Measurements from ENCODE around the gene SERF2. TPM values are rescaled to one million over a fixed set of nuclear protein-coding genes. Genes with fewer than 3 reads are reported as not detected.

Gene SERF2
- total and polyA plus RNA-seq, 2 of the 13 experiments (the other 11 are each of a cell fraction or from before 2014, with no cell fraction given), result 811 to 1,257 TPM

- TF ChIP-seq, protein P1, sequence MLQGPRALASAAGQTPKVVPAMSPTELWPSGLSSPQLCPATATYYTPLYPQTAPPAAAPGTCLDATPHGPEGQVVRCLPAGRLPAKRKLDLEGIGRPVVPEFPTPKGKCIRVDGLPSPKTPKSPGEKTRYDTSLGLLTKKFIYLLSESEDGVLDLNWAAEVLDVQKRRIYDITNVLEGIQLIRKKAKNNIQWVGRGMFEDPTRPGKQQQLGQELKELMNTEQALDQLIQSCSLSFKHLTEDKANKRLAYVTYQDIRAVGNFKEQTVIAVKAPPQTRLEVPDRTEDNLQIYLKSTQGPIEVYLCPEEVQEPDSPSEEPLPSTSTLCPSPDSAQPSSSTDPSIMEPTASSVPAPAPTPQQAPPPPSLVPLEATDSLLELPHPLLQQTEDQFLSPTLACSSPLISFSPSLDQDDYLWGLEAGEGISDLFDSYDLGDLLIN (CRISPR knock-in tag; IDR thresholded peaks at IDR 0.05; ENCODE audit: borderline replicate concordance), result peak; percentile 87
- TF ChIP-seq ZNF33A (CRISPR knock-in tag; IDR thresholded peaks at IDR 0.05; ENCODE audit: borderline replicate concordance) (no peak), ZNF136 (CRISPR knock-in tag; IDR thresholded peaks at IDR 0.05; ENCODE audit: low read depth) (no peak), DNMT1 (CRISPR knock-in tag; IDR thresholded peaks at IDR 0.05) (no peak), ZBTB38 (CRISPR knock-in tag; IDR thresholded peaks at IDR 0.05) (peak; percentile 53; the same call in 1 of the 2 replicates), KMT2A (CRISPR knock-in tag; IDR thresholded peaks at IDR 0.05) (peak; percentile 93), ZNF451 (CRISPR knock-in tag; IDR thresholded peaks at IDR 0.05) (no peak), SRSF9 (IDR thresholded peaks at IDR 0.05; ENCODE audit: borderline replicate concordance, insufficient read depth, low read depth, low read length, poor library complexity, severe bottlenecking) (no peak), LBX2 (CRISPR knock-in tag; IDR thresholded peaks at IDR 0.05; ENCODE audit: borderline replicate concordance) (no peak), EP300 (IDR thresholded peaks at IDR 0.05; ENCODE audit: low read depth in 2 of 2, low read length in 2 of 2) (no peak), EP300 (CRISPR knock-in tag; IDR thresholded peaks at IDR 0.05; ENCODE audit: borderline replicate concordance) (no peak), ATF1 (CRISPR knock-in tag; IDR thresholded peaks at IDR 0.05) (peak; percentile 92), BHLHE40 (IDR thresholded peaks at IDR 0.05; ENCODE audit: low read length) (no peak), CC2D1A (CRISPR knock-in tag; IDR thresholded peaks at IDR 0.05) (no peak), ZFP36L1 (CRISPR knock-in tag; IDR thresholded peaks at IDR 0.05) (0 out of 2 replicates have a peak, but pooled peaks have one; percentile 70), DR1 (CRISPR knock-in tag; IDR thresholded peaks at IDR 0.05) (peak; percentile 49), ZMAT3 (CRISPR knock-in tag; conservative IDR thresholded peaks at IDR 0.05) (peak; percentile 71; the same call in 1 of the 2 replicates), FIP1L1 (IDR thresholded peaks at IDR 0.05; ENCODE audit: borderline replicate concordance, insufficient read depth, low read depth, low read length) (no peak), MZF1 (CRISPR knock-in tag; IDR thresholded peaks at IDR 0.05; ENCODE audit: borderline replicate concordance) (no peak), GLMP (CRISPR knock-in tag; IDR thresholded peaks at IDR 0.05; ENCODE audit: borderline replicate concordance) (no peak), HNRNPUL1 (IDR thresholded peaks at IDR 0.05; ENCODE audit: low read depth, low read length) (no peak), SRY (CRISPR knock-in tag; IDR thresholded peaks at IDR 0.05) (no peak), SP2 (CRISPR knock-in tag; IDR thresholded peaks at IDR 0.05) (no peak), ZNF572 (CRISPR knock-in tag; IDR thresholded peaks at IDR 0.05) (peak; percentile 72; the same call in 1 of the 2 replicates), MYC (CRISPR knock-in tag; IDR thresholded peaks at IDR 0.05; ENCODE audit: borderline replicate concordance) (peak; percentile 64; the same call in 1 of the 2 replicates), CAMTA2 (CRISPR knock-in tag; IDR thresholded peaks at IDR 0.05; ENCODE audit: borderline replicate concordance) (no peak)
Measured at GRCh38 chr15:43824302-43825246, 32.5 kb downstream of the SERF2 start, which contains the start of gene MFAP1 (continued).

Measured in HepG2 (cell line).